ENCODE data around the gene RAI1. TPM values are rescaled to one million over a fixed set of nuclear protein-coding genes. Genes with fewer than 3 reads are reported as not detected.

RAI1 gene
- total RNA-seq, 2 donors from 2014 or later = 7.0 to 16.0 TPM

GRCh38 chr17:17779015-17779611, 97.9 kb downstream of the RAI1 start:
- Mint-ChIP-seq H3K9me3 (no peaks in the 10 kb centered on the region), H3K27me3 (no peaks in the 10 kb centered on the region), H3K36me3 (ENCODE audit: low read depth) (no peaks in the 10 kb centered on the region), H3K4me1 (no peaks in the 10 kb centered on the region), H3K4me3 (no peak overlapping the region), H3K27ac (no peak overlapping the region)
- no peak for ATAC-seq (replicated peaks)

DNA sequence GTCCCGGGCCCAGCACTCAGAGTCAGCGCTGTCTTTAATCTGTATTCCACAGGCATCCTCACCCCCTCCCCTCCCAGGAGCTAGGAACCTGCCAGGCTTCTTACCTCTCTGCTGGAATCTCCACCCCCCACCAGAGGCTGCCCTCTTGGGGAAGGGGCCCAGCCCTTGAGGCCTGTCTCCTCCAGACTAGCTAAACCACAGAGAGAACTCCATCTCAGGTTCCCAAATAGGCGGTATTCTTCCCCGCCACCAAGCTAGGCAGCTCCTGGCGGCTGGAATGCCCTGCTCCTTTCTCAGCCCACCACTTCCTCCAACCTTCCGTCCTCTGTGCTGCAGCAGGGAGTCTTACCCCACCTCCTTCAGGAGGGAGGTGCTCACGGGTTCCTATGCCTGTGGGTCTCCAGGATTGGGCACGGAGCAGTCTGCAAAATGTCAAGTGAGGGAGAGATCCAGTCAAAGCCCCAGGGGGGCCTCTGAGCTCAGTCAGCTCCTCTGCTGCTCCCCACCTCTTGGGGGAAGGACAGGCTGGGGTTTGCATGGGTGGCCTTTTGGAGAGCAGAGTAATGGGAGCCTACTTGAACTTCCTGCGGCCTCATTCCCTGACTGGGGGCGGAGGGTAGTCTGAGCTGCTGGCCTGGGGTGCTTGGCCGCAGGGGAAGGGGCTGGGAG, 99.8 kb downstream of the RAI1 start:
- ATAC-seq (replicated peaks) = no peak
- no peaks in the 10 kb centered on the region for H3K36me3 Mint-ChIP-seq (ENCODE audit: low read depth)
- H3K4me1 Mint-ChIP-seq = no peaks in the 10 kb centered on the region
- H3K27ac Mint-ChIP-seq = no peak overlapping the region
- no peaks in the 10 kb centered on the region for H3K27me3 Mint-ChIP-seq
- no peaks in the 10 kb centered on the region for H3K9me3 Mint-ChIP-seq
- H3K4me3 Mint-ChIP-seq = peak overlapping the region; percentile 22

DNA sequence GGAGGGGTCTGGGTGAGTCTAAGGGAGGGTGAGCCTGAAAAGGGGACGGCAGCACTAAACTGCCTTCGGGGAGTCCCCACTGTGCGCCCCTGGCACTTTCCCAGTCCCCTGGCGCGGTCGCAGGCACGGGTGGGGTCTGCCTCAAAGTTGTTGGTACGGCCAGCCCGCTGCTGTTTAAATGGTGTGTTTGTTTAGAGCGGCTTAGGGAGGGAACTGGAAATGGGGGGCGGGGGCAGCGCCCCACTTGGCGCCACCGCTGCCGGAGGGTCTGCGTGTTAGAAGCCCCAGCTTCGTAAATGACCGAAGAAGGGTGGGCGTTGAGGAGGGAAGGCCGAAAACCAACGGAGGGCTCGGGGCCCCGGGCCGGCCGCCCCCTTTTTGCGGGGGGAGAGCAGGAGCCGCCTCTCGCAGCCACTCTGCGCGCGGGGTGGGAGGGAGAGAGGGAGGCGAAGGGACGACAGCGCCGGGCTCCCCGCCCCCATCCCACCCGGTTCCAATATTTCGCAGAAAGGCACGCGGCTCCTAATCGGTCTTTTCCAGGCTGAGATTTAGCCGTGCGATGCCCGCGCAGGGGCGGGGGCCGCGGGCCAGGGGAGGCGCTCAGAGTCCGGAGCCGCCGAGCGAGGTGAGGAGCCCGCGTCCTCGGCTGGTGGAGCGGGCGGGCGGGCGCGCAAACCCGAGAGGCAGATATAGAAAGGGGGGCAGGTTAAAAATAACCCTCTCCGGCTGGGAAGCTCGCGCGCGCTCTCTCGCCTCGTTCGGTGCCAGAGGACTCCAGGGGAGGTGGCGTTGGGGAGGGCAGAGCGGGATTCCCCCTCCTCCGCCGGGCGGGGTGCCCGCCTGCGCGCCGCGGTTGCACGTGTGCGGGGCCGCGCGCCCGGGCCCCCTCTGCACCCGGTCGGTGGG, 100.6 kb downstream of the RAI1 start:
- Mint-ChIP-seq H3K4me3 (peak overlapping the region; percentile 22), H3K27me3 (no peaks in the 10 kb centered on the region), H3K27ac (no peak overlapping the region), H3K9me3 (no peaks in the 10 kb centered on the region), H3K36me3 (ENCODE audit: low read depth) (no peaks in the 10 kb centered on the region), H3K4me1 (no peaks in the 10 kb centered on the region)
- peak; percentile 17 for ATAC-seq (replicated peaks)

DNA sequence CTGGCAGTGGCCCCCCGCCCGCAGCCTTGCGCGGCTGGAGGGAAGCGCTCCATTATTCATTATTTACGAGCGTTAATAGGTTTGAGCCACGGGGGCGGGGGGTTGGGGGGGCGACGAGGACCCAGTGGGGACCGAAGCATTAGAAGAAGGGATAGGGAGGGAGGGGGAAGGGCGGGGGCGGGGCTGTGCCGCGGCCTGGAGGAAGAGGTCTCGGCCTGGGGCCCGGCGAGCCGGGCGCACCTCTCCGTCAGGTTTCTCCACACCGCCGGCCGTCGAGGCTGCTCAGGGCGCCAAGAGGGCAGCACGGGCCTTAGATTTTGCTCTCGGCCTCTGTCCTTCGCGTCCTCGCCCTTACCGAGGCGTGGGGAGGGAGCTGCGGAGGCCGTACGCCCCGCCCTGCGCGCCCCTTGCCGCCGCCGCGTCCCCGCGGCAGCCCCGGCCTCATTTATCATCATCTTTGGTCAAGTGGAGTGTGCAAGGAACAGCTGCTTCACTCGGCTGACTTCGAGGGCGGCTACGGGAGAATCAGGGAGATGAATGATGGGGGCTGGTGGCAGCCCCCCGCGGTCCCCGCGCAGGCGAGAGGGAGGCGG, 101.4 kb downstream of the RAI1 start:
- Mint-ChIP-seq H3K4me3 (peak overlapping the region; percentile 58), H3K36me3 (ENCODE audit: low read depth) (no peaks in the 10 kb centered on the region), H3K27me3 (no peaks in the 10 kb centered on the region), H3K27ac (no peak overlapping the region), H3K9me3 (no peaks in the 10 kb centered on the region), H3K4me1 (no peaks in the 10 kb centered on the region)
- ATAC-seq (replicated peaks) = peak; percentile 23

DNA sequence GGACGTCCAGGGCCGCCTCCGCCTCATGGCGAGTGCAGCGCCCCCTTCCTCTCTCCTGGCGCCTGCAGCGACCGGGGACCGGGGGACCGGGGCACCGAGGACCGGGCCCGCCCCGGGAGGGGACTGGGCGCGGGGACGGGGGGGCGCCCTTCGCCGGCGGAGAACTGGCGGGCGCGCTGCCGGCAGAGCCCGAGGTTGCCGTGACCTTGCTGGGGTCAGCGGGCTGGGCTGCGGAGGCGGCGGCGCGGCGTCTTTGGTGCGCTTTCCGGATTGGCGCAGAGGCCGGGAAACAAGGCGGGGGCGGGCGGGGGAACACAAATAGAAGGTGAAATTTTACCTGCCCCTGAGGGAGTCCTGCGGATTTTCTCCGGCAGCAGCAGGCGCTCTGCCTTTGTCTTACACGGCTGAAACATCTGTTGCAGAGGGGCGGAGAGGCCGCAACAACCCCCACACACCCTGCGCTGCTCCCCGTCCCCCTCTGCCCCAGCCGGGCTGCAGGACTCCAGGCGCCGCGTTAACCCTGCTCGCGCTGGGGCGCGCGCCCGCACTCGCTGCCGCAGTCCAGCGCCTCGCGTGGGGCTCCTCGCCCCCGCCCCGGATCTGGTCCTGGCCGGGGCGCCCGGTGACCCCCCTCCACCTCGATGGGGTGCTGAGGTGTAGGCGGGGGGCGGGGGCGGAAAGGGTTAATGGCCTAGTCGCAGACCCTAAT, 102.0 kb downstream of the RAI1 start:
- no peaks in the 10 kb centered on the region for H3K36me3 Mint-ChIP-seq (ENCODE audit: low read depth)
- H3K4me1 Mint-ChIP-seq = no peaks in the 10 kb centered on the region
- H3K9me3 Mint-ChIP-seq = no peaks in the 10 kb centered on the region
- peak overlapping the region; percentile 58 for H3K4me3 Mint-ChIP-seq
- H3K27me3 Mint-ChIP-seq = no peaks in the 10 kb centered on the region
- peak; percentile 64 for ATAC-seq (replicated peaks)
- H3K27ac Mint-ChIP-seq = no peak overlapping the region

DNA sequence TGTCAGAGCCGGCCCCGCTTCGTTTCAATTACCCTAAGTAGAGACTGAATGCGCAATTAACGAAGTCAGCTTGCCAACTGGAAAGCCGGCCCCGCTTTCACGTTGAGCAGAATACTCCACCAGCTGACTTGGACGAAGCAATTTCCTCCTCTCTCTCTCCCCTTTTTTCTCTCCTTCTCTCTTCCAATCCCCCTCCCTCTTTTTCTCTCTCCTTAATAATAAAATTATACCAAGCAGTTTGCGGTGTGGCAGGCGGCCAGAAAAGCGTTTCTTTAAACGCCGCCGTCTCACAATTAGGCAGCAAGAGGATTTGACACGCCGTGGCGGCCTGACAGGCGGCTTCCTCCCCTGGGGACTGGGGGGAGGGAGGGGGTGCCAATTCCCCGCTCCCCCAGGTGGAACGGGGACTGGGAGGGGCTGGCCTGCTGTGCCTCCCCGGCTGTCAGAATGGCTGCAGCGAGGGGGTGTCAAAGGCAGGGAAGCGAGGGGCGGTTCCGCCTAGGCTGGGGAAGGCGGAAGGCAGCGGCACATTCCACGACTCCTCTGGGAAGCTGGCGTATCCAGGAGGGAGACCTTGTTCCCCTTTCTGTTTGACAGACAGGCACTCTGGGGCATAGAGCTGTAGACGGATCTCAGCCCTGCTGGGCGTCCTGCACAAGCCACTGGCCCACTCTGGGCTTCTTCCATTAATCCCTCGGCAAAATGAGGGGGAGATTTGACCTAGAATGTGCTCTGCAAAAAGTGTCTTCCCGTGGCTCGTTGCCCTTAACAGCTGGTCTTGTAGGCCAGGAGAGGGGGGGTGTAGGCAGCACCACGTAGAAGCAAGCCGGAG, 102.8 kb downstream of the RAI1 start:
- H3K4me3 Mint-ChIP-seq = peak overlapping the region; percentile 58
- no peaks in the 10 kb centered on the region for H3K9me3 Mint-ChIP-seq
- H3K36me3 Mint-ChIP-seq (ENCODE audit: low read depth) = no peaks in the 10 kb centered on the region
- no peak for ATAC-seq (replicated peaks)
- no peak overlapping the region for H3K27ac Mint-ChIP-seq
- no peaks in the 10 kb centered on the region for H3K4me1 Mint-ChIP-seq
- H3K27me3 Mint-ChIP-seq = no peaks in the 10 kb centered on the region

DNA sequence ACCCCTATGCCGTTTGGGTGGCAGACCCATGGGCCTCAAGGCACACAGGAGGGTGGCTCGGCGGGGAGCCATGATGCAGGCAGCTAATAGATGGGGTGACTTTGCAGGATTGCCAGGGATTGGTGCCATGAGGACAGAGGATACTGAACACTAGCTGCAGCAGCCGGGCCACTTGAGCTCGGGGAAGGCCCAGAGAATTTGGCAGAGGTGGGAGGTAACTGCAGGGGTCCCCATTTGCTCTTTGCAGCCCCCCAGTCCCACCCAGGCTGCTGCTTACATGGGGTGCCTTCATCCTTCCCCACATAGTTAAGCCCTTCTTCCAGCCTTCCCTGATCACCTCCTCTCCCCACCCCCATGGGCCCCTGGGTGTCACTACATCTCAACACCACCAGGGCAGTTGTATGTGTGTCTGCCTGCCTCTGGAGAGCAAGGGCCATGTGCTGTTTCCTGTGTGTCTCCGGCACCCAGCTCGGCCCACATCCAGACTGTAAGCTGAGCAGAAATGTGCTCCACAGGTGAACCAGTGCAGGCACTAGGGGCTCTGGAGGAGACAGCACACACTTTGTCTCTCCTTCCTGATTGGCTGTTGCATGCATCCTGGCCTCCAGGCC, 103.5 kb downstream of the RAI1 start:
- Mint-ChIP-seq H3K9me3 (no peaks in the 10 kb centered on the region), H3K4me1 (no peaks in the 10 kb centered on the region), H3K36me3 (ENCODE audit: low read depth) (no peaks in the 10 kb centered on the region), H3K27me3 (no peaks in the 10 kb centered on the region), H3K27ac (no peak overlapping the region), H3K4me3 (no peak overlapping the region)
- ATAC-seq (replicated peaks) = no peak

DNA sequence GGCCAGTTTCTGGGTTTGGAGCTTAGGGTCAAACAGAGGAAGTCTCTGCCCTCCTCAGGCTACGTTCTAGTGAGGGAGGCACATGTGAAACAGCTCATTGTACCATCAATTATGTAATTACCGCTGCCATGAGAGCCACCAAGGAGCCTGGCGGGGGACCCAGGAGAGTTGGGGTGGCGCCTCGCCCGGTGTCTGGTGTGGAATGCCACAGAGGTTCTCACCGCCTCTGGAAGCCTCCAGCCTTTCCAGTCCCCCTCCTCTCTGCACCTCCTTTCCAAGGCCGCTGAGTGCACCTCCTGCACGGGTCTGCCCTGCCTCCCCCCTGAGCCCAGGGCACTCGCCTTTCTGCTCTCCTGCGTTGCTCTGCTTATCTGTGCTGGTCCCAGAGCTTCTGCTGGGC, 104.1 kb downstream of the RAI1 start:
- Mint-ChIP-seq H3K27ac (no peak overlapping the region), H3K9me3 (no peaks in the 10 kb centered on the region), H3K4me3 (no peak overlapping the region), H3K27me3 (no peaks in the 10 kb centered on the region), H3K36me3 (ENCODE audit: low read depth) (no peaks in the 10 kb centered on the region), H3K4me1 (no peaks in the 10 kb centered on the region)
- no peak for ATAC-seq (replicated peaks)

GRCh38 chr17:17786998-17787397, 105.7 kb downstream of the RAI1 start:
- no peak for ATAC-seq (replicated peaks)
- no peaks in the 10 kb centered on the region for H3K36me3 Mint-ChIP-seq (ENCODE audit: low read depth)
- H3K27ac Mint-ChIP-seq = no peak overlapping the region
- H3K9me3 Mint-ChIP-seq = no peaks in the 10 kb centered on the region
- no peak overlapping the region for H3K4me3 Mint-ChIP-seq
- H3K4me1 Mint-ChIP-seq = peaks cover 3% of the 10 kb centered on the region
- H3K27me3 Mint-ChIP-seq = no peaks in the 10 kb centered on the region

- Mint-ChIP-seq H3K36me3 (ENCODE audit: low read depth) (no peaks in the 10 kb centered on the region), H3K4me1 (peaks cover 5% of the 10 kb centered on the region), H3K27me3 (no peaks in the 10 kb centered on the region), H3K27ac (no peak overlapping the region), H3K9me3 (no peaks in the 10 kb centered on the region), H3K4me3 (no peak overlapping the region)
- ATAC-seq (replicated peaks) = no peak
Measured at GRCh38 chr17:17787568-17787967, 106.3 kb downstream of the RAI1 start.

DNA sequence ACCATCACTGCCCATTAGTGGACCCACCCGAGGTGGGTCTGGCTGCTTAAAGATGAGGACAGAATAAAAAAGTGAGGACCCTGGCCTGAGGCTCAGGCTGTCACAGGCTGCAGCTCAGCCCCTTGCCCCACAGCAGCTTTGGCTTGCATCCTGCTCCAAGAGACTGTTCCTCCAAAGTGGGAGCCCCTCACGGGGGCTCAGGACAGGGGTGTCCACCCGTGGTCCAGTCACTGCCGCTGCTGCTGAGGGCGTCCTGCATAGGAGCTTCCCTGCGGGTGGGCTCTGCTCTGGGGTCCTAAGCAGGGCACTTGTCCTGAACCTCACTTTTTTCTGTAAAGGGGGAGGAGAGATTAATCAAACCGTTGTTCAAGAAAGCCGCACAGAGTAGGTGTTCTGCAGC, 107.7 kb downstream of the RAI1 start:
- peaks cover 3% of the 10 kb centered on the region for H3K36me3 Mint-ChIP-seq (ENCODE audit: low read depth)
- H3K4me3 Mint-ChIP-seq = no peak overlapping the region
- no peaks in the 10 kb centered on the region for H3K9me3 Mint-ChIP-seq
- no peaks in the 10 kb centered on the region for H3K27me3 Mint-ChIP-seq
- no peak overlapping the region for H3K27ac Mint-ChIP-seq
- ATAC-seq (replicated peaks) = no peak
- H3K4me1 Mint-ChIP-seq = peaks cover 15% of the 10 kb centered on the region

- no peak for ATAC-seq (replicated peaks)
- Mint-ChIP-seq H3K4me3 (no peak overlapping the region), H3K27me3 (no peaks in the 10 kb centered on the region), H3K36me3 (ENCODE audit: low read depth) (peaks cover 5% of the 10 kb centered on the region), H3K4me1 (peaks cover 17% of the 10 kb centered on the region), H3K9me3 (no peaks in the 10 kb centered on the region), H3K27ac (peak overlapping the region; percentile 32)
Measured at GRCh38 chr17:17789410-17789809, 108.2 kb downstream of the RAI1 start.

Data from activated T-helper 17 cell treated with anti-CD3 and anti-CD28 coated beads, Interleukin-2, amount 50 U/mL, for 72 hours (primary cell).